Measurements from ENCODE around the gene SLC5A7.

The SLC5A7 gene

DNA sequence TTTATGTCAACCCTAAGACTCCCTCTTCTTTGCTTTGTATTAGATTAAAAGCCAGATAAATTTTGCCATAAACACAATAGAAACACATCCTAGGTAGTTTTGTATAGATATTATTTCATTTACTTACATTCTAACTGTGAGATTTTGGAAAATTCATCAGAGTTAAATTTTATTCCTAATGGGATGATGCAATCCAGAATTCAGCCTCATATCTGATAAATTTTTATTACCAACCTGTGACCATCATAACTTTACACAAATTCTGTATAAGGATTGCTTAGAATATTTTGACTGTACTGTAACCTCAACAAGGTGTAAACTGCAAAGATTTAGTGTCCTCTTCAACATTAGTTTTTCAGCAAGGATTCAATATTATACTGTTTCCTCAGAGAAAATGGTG, 4.4 kb downstream of the SLC5A7 start:
- in situ Hi-C loops (cut with MboI; ENCODE audit: low pct_unique_long_range_greater_than_20kb, low sequenced_read_pairs, unreplicated experiment), result no loop called here
- no peak for DNase-seq (ENCODE audit: low spot score)
- TF ChIP-seq, protein P1, sequence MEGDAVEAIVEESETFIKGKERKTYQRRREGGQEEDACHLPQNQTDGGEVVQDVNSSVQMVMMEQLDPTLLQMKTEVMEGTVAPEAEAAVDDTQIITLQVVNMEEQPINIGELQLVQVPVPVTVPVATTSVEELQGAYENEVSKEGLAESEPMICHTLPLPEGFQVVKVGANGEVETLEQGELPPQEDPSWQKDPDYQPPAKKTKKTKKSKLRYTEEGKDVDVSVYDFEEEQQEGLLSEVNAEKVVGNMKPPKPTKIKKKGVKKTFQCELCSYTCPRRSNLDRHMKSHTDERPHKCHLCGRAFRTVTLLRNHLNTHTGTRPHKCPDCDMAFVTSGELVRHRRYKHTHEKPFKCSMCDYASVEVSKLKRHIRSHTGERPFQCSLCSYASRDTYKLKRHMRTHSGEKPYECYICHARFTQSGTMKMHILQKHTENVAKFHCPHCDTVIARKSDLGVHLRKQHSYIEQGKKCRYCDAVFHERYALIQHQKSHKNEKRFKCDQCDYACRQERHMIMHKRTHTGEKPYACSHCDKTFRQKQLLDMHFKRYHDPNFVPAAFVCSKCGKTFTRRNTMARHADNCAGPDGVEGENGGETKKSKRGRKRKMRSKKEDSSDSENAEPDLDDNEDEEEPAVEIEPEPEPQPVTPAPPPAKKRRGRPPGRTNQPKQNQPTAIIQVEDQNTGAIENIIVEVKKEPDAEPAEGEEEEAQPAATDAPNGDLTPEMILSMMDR (IDR thresholded peaks at IDR 0.05; ENCODE audit: extremely low read depth, insufficient read depth, missing control alignments), result no peak

DNA sequence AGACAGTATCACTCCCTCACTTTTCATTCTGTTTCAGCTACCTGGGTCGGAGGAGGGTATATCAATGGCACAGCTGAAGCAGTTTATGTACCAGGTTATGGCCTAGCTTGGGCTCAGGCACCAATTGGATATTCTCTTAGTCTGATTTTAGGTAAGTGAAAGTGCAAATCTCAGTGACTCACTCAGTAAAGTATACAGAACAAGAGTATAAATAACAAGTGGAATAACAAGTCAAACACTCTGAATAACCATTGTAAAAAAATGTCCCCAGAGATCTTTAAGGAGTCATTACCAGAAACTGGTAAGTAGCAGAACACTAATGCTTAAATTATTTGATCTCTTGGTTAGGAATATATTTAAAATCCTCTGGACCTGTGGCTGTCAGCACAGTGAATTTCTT, 5.7 kb downstream of the SLC5A7 start:
- TF ChIP-seq, protein P1 (IDR thresholded peaks at IDR 0.05; ENCODE audit: extremely low read depth, insufficient read depth, missing control alignments), result no peak
- no peak for DNase-seq (ENCODE audit: low spot score)
- in situ Hi-C loops (cut with MboI; ENCODE audit: low pct_unique_long_range_greater_than_20kb, low sequenced_read_pairs, unreplicated experiment), result no loop called here

DNA sequence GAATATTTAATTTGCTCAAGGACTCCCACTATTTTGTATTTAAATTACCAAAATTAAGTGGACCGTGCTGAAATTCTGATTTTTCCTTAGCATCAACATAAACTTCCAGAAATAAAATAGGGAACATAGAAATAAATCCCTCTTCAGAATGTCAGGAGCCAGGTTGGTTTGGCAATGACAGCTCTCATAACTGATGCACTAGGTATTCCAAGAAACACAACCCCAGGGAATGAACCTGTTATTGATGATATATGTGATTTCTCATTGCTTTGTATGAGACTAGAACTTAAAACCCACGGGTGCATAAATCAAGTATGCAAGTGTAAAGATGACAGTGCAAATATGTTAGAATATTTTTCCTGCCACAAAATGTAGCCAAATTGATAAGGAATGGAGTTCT, 12.8 kb downstream of the SLC5A7 start:
- no peak for DNase-seq (ENCODE audit: low spot score)

DNA sequence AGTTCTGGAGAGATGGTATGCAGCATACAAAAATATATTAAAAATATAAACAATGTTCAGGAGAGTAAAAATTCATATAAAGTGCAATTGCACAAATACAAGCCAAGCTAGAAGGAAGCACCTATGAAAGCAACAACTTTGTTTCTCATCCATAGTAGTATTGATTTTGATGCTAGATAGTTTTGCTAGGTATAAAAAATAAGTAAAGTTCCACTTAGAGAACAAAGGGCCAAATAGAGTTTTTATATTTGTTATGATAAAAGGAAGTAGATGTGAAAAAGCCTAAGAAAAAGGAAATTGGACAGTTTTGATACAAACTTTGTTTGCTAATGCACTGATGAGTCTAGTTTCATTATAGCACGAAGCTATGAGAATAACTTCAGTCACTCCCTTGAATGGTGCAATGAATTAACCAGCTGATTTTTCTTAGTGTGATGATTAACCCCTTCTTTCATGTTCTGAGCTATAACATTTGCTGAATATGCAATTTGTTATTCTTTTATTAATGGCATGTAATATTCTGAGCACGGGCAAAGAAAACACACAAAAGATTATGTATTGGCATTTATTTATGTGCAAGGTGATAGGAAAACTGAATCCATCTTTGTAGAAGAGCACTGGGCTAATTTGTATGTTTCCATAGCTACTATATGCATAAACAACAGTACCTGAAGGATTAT, 24.7 kb downstream of the SLC5A7 start:
- TF ChIP-seq, protein P1 (IDR thresholded peaks at IDR 0.05; ENCODE audit: extremely low read depth, insufficient read depth, missing control alignments), result no peak
- no peak for DNase-seq (ENCODE audit: low spot score)
- in situ Hi-C loops (cut with MboI; ENCODE audit: low pct_unique_long_range_greater_than_20kb, low sequenced_read_pairs, unreplicated experiment), result no loop called here

More for the DNA sequence above, 12.8 kb downstream of the SLC5A7 start:
- in situ Hi-C loops (cut with MboI; ENCODE audit: low pct_unique_long_range_greater_than_20kb, low sequenced_read_pairs, unreplicated experiment), result no loop called here
- TF ChIP-seq, protein P1 (IDR thresholded peaks at IDR 0.05; ENCODE audit: extremely low read depth, insufficient read depth, missing control alignments), result no peak

GRCh38 chr2:108013305-108013704, 27.0 kb downstream of the SLC5A7 start:
- no peak for DNase-seq (ENCODE audit: low spot score)
- in situ Hi-C loops (cut with MboI; ENCODE audit: low pct_unique_long_range_greater_than_20kb, low sequenced_read_pairs, unreplicated experiment), result no loop called here
- TF ChIP-seq, protein P1 (IDR thresholded peaks at IDR 0.05; ENCODE audit: extremely low read depth, insufficient read depth, missing control alignments), result no peak

DNA sequence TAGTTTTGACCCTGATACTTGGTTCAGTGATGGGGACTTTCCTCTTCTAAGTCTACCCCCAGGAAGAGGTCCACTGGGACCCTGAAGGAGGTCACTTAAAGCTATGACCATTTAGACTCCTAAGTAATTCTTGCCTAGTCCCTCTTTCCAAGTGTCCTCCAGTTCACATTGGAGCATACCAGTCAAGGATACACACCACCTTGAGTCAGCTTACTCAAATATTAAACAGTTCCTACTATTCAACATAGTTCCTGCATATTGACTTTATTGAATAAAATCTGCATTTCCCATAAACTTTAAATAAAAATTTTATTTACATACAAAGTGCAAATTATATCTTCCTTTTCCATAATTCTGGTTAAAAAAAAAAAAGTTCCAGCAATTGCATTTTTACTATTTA, 36.3 kb downstream of the SLC5A7 start:
- TF ChIP-seq, protein P1 (IDR thresholded peaks at IDR 0.05; ENCODE audit: extremely low read depth, insufficient read depth, missing control alignments), result no peak
- no peak for DNase-seq (ENCODE audit: low spot score)
- in situ Hi-C loops (cut with MboI; ENCODE audit: low pct_unique_long_range_greater_than_20kb, low sequenced_read_pairs, unreplicated experiment), result no loop called here
